Gastrocnemius medialis (tissue), 4 donors: ENCODE data around the gene PTGDR2. TPM values are rescaled to one million over a fixed set of nuclear protein-coding genes. Genes with fewer than 3 reads are reported as not detected.

Source experiments
- ATAC-seq, 2 donors: fragments of 150-250 bp; one replicate each; pipeline ENCODE4 v1.9.1; 2016
- DNase-seq, 2 donors: peaks; one replicate each; pipeline ENCODE4 v3.0.0-alpha.2; 2019
- H3K27ac ChIP-seq, 4 donors: fragments of 200-600 bp; sonication (generic); 1 replicate in 1 of 4; 2 replicates in 3 of 4; pipeline ENCODE4 v1.5.1; 2016 to 2018; ENCODE audit warnings: mild to moderate bottlenecking in 2 of 4, moderate library complexity in 1 of 4
- H3K27me3 ChIP-seq, 3 donors: fragments of 200-600 bp; sonication (generic) in 2 of 3; 1 replicate in 1 of 3; 2 replicates in 2 of 3; pipeline versions ENCODE4 v1.5.1 to v1.6.0; 2016 to 2019; ENCODE audit warnings: mild to moderate bottlenecking in 1 of 3, moderate library complexity in 1 of 3
- H3K36me3 ChIP-seq, 2 donors: fragments of 200-600 bp; sonication (generic) in 1 of 2; one replicate each; pipeline ENCODE4 v1.5.1; 2017 to 2018
- H3K4me1 ChIP-seq, 2 donors: fragments of 200-600 bp; sonication (generic) in 1 of 2; one replicate each; pipeline ENCODE4 v1.5.1; 2016 to 2017; ENCODE audit warnings: mild to moderate bottlenecking in 2 of 2
- H3K4me3 ChIP-seq, 4 donors: fragments of 200-600 bp; sonication (generic) in 3 of 4; 1 replicate in 1 of 4; 2 replicates in 3 of 4; pipeline ENCODE4 v1.5.1; 2016 to 2019; ENCODE audit warnings: mild to moderate bottlenecking in 2 of 4
- H3K9me3 ChIP-seq, 3 donors: fragments of 200-600 bp; sonication (generic) in 2 of 3; 1 replicate in 1 of 3; 2 replicates in 2 of 3; pipeline ENCODE4 v1.5.1; 2016 to 2019
- POLR2A ChIP-seq, 2 donors: fragments of 450-650 bp; IDR thresholded peaks; one replicate each; pipeline ENCODE4 v1.6.1; 2017; ENCODE audit warnings: antibody characterized with exemption in 2 of 2, mild to moderate bottlenecking in 2 of 2, moderate library complexity in 2 of 2
- in situ Hi-C, 4 donors: fragments of 200-750 bp; cut with MboI; loops; one replicate each; pipeline versions ENCODE4 v1.15.0 to v1.8.0; 2017; ENCODE audit warnings: low sequenced_read_pairs in 4 of 4
- intact Hi-C: fragments of 100-400 bp; cut with DNase I; formaldehyde crosslinking; loops from one replicate; pipeline ENCODE4 v1.15.1; 2023; ENCODE audit warnings: low total_unique reads
- total RNA-seq, 4 donors: library from RNA; depleted of rRNA; stranded (reverse); fragments of >200 nt; gene quantifications; one replicate each; pipeline versions ENCODE4 v1.1.0 to v1.2.3, GENCODE V29; 2016
- TF ChIP-seq, protein P1 (sequence below), 5 experiments: fragments of 450-650 bp in 3 of 5; fragments of 200-600 bp in 2 of 5; sonication (generic) in 2 of 5; IDR thresholded peaks in 4 of 5; conservative IDR thresholded peaks in 1 of 5; 1 replicate in 4 of 5; 2 replicates in 1 of 5; pipeline ENCODE4 v1.5.1; 2016 to 2019; ENCODE audit warnings: antibody characterized with exemption in 5 of 5, mild to moderate bottlenecking in 3 of 5, moderate library complexity in 3 of 5

PTGDR2 gene
- total RNA-seq, 4 donors from 2014 or later, result 0.40 to 4.3 (median 1.3) TPM

DNA sequence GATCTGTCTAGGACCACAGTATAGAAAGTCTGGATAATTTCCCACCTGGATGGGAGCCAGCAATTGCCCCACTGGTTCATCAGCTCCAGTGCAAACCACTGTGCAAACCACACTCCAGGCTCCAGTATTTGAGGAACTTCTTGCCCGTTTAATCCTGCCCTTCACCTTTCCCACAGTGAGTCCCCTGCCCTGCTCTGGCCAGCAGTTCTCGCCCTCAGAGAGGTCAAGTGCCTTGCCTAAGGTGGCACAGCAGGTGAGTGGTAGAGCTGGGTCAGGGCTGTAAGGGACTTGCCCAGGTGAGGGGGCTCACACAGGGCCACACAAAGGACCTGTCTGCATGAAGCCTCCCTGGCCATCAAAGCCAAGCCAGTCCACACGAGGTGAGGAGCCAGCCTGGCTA, 46.5 kb downstream of the PTGDR2 start:
- Histone ChIP-seq H3K27me3 (no peaks in the 10 kb centered on the region), H3K27ac (no peak overlapping the region), H3K9me3 (no peaks in the 10 kb centered on the region), H3K4me3 (no peak overlapping the region), H3K4me1 (no peaks in the 10 kb centered on the region), H3K36me3 (no peaks in the 10 kb centered on the region)
- intact Hi-C loops (no loop called here), in situ Hi-C loops (no loop called here)
- ATAC-seq (no peak), DNase-seq (no peak)
- TF ChIP-seq, protein P1, sequence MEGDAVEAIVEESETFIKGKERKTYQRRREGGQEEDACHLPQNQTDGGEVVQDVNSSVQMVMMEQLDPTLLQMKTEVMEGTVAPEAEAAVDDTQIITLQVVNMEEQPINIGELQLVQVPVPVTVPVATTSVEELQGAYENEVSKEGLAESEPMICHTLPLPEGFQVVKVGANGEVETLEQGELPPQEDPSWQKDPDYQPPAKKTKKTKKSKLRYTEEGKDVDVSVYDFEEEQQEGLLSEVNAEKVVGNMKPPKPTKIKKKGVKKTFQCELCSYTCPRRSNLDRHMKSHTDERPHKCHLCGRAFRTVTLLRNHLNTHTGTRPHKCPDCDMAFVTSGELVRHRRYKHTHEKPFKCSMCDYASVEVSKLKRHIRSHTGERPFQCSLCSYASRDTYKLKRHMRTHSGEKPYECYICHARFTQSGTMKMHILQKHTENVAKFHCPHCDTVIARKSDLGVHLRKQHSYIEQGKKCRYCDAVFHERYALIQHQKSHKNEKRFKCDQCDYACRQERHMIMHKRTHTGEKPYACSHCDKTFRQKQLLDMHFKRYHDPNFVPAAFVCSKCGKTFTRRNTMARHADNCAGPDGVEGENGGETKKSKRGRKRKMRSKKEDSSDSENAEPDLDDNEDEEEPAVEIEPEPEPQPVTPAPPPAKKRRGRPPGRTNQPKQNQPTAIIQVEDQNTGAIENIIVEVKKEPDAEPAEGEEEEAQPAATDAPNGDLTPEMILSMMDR (IDR thresholded peaks at IDR 0.05 in 4 of 5, conservative IDR thresholded peaks at IDR 0.05 in 1 of 5), result no peak
- TF ChIP-seq POLR2A (IDR thresholded peaks at IDR 0.05), result no peak

DNA sequence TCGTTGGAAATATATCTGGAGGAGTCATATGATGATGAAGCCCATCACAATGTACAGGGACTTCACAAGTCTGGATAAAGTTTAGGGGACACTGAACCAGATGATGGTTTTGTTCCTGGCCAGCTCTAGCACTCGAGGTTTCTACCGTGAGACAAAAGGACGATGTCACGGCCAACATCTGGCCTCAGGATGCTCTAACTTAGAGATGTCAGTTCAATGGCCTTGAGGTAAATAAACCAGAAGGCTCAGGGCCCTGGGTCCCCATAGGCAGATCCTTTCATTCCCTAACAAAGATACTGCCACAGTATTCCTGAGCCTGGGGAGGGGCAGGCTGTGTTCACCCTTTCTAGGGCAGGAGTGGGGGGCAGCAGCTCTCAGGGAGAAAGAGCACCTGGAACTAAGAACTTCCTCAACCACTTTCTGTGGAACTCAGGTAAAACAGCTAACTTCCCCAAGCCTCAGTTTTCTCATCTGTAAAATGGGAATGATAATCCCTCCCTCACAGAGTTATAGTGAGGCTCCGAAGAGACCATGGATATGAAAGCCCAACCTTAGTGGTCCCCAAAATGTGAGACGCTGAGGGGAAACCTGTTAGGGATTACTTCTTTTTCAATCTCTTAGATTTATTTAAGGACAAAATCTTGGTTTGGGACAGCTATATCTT, 52.3 kb downstream of the PTGDR2 start:
- no peak for DNase-seq
- H3K36me3 ChIP-seq, result no peaks in the 10 kb centered on the region
- H3K27ac ChIP-seq, result no peak overlapping the region
- H3K27me3 ChIP-seq, result peaks cover 0 to 5% (median 0%) of the 10 kb centered on the region in 3 donors
- ATAC-seq, result no peak
- in situ Hi-C loops (no loop called here), intact Hi-C loops (no loop called here)
- no peaks in the 10 kb centered on the region for H3K9me3 ChIP-seq
- no peaks in the 10 kb centered on the region for H3K4me1 ChIP-seq
- H3K4me3 ChIP-seq, result no peak overlapping the region
- TF ChIP-seq POLR2A (IDR thresholded peaks at IDR 0.05), result no peak
- TF ChIP-seq, protein P1 (IDR thresholded peaks at IDR 0.05 in 4 of 5, conservative IDR thresholded peaks at IDR 0.05 in 1 of 5), result no peak

DNA sequence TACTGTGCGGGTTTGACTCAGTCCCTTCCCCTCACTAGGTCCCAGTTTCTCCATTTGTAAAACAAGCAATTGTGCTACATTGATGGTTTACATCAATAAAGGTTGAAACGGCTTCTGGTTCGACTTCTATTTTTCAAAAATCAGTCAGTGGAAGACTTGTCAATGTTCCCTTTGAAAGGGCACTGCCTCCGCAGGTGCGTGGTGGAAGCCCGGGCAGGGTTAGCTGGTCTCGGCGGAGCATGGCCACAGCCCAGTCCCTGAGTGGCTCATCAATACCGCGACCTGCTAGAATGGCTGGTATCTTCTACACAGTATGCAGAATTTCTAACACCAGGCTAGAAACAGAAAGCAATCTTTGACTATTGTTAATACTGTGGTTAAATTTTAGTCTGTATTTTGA, 54.6 kb downstream of the PTGDR2 start:
- Histone ChIP-seq H3K36me3 (no peaks in the 10 kb centered on the region), H3K27me3 (peaks cover 0 to 5% (median 0%) of the 10 kb centered on the region in 3 donors), H3K4me3 (no peak overlapping the region), H3K9me3 (no peaks in the 10 kb centered on the region), H3K4me1 (no peaks in the 10 kb centered on the region), H3K27ac (no peak overlapping the region)
- ATAC-seq, result no peak
- DNase-seq, result no peak
- no peak for TF ChIP-seq POLR2A (IDR thresholded peaks at IDR 0.05)
- TF ChIP-seq, protein P1 (IDR thresholded peaks at IDR 0.05 in 4 of 5, conservative IDR thresholded peaks at IDR 0.05 in 1 of 5), result no peak
- in situ Hi-C loops (no loop called here), intact Hi-C loops (no loop called here)

Other genes starting within 250 kb of the PTGDR2 start
- under 1 TPM in 2 of 4 donors, not detected in 2; 0.36 to 0.44 TPM for gene MS4A8, start 156.3 kb downstream of the PTGDR2 start, total RNA-seq
- gene MS4A18, start 131.2 kb downstream of the PTGDR2 start, total RNA-seq, result not detected
- not detected for gene MS4A15, start 99.1 kb downstream of the PTGDR2 start, total RNA-seq
- gene MS4A10, start 70.6 kb downstream of the PTGDR2 start, total RNA-seq, result not detected
- gene CCDC86, start 13.8 kb downstream of the PTGDR2 start, total RNA-seq, result 10 to 100 TPM; 23.8 to 36.2 (median 33.2) TPM
- gene ZP1, start 11.6 kb upstream of the PTGDR2 start, total RNA-seq, result not detected
- gene PRPF19, start 50.6 kb upstream of the PTGDR2 start, total RNA-seq, result 10 to 100 TPM; 55.5 to 75.6 (median 71.9) TPM
- gene TMEM109, start 58.2 kb upstream of the PTGDR2 start, total RNA-seq, result 100 to 1,000 TPM in 2 of 4 donors, 10 to 100 TPM in 2; 56.5 to 105 (median 82.6) TPM
- 1 to 10 TPM; 2.5 to 3.7 (median 3.1) TPM for gene TMEM132A, start 68.5 kb upstream of the PTGDR2 start, total RNA-seq
- gene SLC15A3, start 96.2 kb upstream of the PTGDR2 start, total RNA-seq, result 1 to 10 TPM; 2.8 to 6.9 (median 6.0) TPM
- gene CD6, start 115.7 kb upstream of the PTGDR2 start, total RNA-seq, result under 1 TPM in 2 of 4 donors, not detected in 2; 0.16 to 0.25 TPM
- under 1 TPM in 2 of 4 donors, not detected in 2; 0.46 to 0.53 TPM for gene CD5, start 246.5 kb upstream of the PTGDR2 start, total RNA-seq